Activated CD8-positive, alpha-beta memory T cell treated with anti-CD3 and anti-CD28 coated beads, Interleukin-2, amount 50 U/mL, for 1 hour (primary cell): ENCODE measurements around the gene IL4I1.

ENCODE experiments used
- DNase-seq: peaks from one replicate; pipeline ENCODE4 v3.0.0-alpha.2; 2020; ENCODE audit errors: extremely low read depth

The IL4I1 gene

GRCh38 chr19:49879243-49879963 lies 17.3 kb downstream of the IL4I1 start:
- no peak for DNase-seq

- DNase-seq: no peak
Observed at GRCh38 chr19:49878744-49879070, 18.0 kb downstream of the IL4I1 start.

GRCh38 chr19:49877879-49878743 lies 18.6 kb downstream of the IL4I1 start:
- peak; percentile 96 for DNase-seq

GRCh38 chr19:49877020-49877878 lies 19.4 kb downstream of the IL4I1 start, which contains the start of the genes AKT1S1 and TBC1D17:
TSS of gene AKT1S1 (minus strand) at chr19:49877355. CDS start at chr19:49873295, 4,060 bp downstream.
TSS of gene TBC1D17 (plus strand) at chr19:49877702. CDS start at chr19:49877724, 22 bp downstream.
- peak; percentile 99 for DNase-seq

GRCh38 chr19:49876422-49877019 lies 20.2 kb downstream of the IL4I1 start:
- DNase-seq: peak; percentile 95

GRCh38 chr19:49875857-49876421 lies 20.7 kb downstream of the IL4I1 start:
- no peak for DNase-seq

GRCh38 chr19:49875177-49875576 lies 21.5 kb downstream of the IL4I1 start:
- no peak for DNase-seq

GRCh38 chr19:49874503-49875157 lies 22.1 kb downstream of the IL4I1 start:
- DNase-seq: no peak

- DNase-seq: no peak
Observed at GRCh38 chr19:49873834-49874233, 22.9 kb downstream of the IL4I1 start.

- DNase-seq: no peak
Observed at GRCh38 chr19:49873129-49873521, 23.6 kb downstream of the IL4I1 start.

- no peak for DNase-seq
Observed at GRCh38 chr19:49872245-49873128, 24.2 kb downstream of the IL4I1 start.

GRCh38 chr19:49871349-49871985 lies 25.2 kb downstream of the IL4I1 start:
- no peak for DNase-seq

- DNase-seq: no peak
Observed at GRCh38 chr19:49870309-49870901, 26.3 kb downstream of the IL4I1 start.

- peak; percentile 81 for DNase-seq
Observed at GRCh38 chr19:49869484-49870308, 27.0 kb downstream of the IL4I1 start.

GRCh38 chr19:49869009-49869483 lies 27.6 kb downstream of the IL4I1 start:
- DNase-seq: no peak

- DNase-seq: peak; percentile 61
Observed at GRCh38 chr19:49866933-49867782, 29.5 kb downstream of the IL4I1 start, which contains the start of gene PNKP. TSS of gene PNKP (minus strand) at chr19:49867576. CDS start at chr19:49867204, 372 bp downstream.

GRCh38 chr19:49864890-49865289 lies 31.8 kb downstream of the IL4I1 start:
- DNase-seq: no peak
